DOHH2 (cell line): ENCODE results near the gene ITIH5.
A peak's percentile ranks its signal among the peaks of the same experiment; 100 is the strongest.

Experiments
- H3F3A ChIP-seq: fragments of 200-600 bp; sonication (generic), shearing (Covaris generic); 2 replicates; pipeline ENCODE4 v1.6.0; 2016; ENCODE audit warnings: antibody characterized with exemption, mild to moderate bottlenecking; ENCODE audit not compliant: control insufficient read depth, insufficient read depth
- H3K27ac ChIP-seq: fragments of 200-600 bp; sonication (generic); 2 replicates; pipeline ENCODE4 v1.5.1; 2014; ENCODE audit warnings: low read depth, mild to moderate bottlenecking, low read length, moderate library complexity
- H3K27me3 ChIP-seq: fragments of 200-600 bp; sonication (generic); 2 replicates; pipeline ENCODE4 v1.6.1; 2014; ENCODE audit warnings: mild to moderate bottlenecking, low read length, mixed read lengths; ENCODE audit not compliant: control insufficient read depth
- H3K36me3 ChIP-seq: fragments of 200-600 bp; sonication (generic); 2 replicates; pipeline ENCODE4 v1.6.1; 2014; ENCODE audit warnings: mild to moderate bottlenecking, low read length, moderate library complexity, mixed read lengths; ENCODE audit not compliant: control insufficient read depth
- H3K4me1 ChIP-seq: fragments of 200-600 bp; sonication (generic); 2 replicates; pipeline ENCODE4 v1.6.1; 2014; ENCODE audit warnings: mild to moderate bottlenecking, low read length, mixed read lengths; ENCODE audit not compliant: control insufficient read depth
- H3K4me2 ChIP-seq: fragments of 200-600 bp; sonication (generic); 2 replicates; pipeline ENCODE4 v1.6.0; 2014; ENCODE audit warnings: mild to moderate bottlenecking, low read length, moderate library complexity
- H3K4me3 ChIP-seq: fragments of 200-600 bp; sonication (generic); 2 replicates; pipeline ENCODE4 v1.5.1; 2014; ENCODE audit warnings: mild to moderate bottlenecking, low read length, mixed read lengths
- H3K79me2 ChIP-seq: fragments of 200-600 bp; sonication (generic); 2 replicates; pipeline ENCODE4 v1.6.1; 2014; ENCODE audit warnings: mild to moderate bottlenecking, low read length, mixed read lengths; ENCODE audit not compliant: control insufficient read depth
- H3K9me2 ChIP-seq: fragments of 200-600 bp; sonication (generic); replicated peaks from 2 replicates; pipeline ENCODE4 v1.6.1; 2014; ENCODE audit warnings: mild to moderate bottlenecking, low read length, mixed read lengths; ENCODE audit not compliant: control insufficient read depth
- H3K9me3 ChIP-seq: fragments of 200-600 bp; sonication (generic); 2 replicates; pipeline ENCODE4 v1.6.1; 2014; ENCODE audit warnings: antibody characterized with exemption, low read length, mixed read lengths; ENCODE audit not compliant: control insufficient read depth, insufficient read depth
- H4K20me1 ChIP-seq: fragments of 200-600 bp; sonication (generic); 2 replicates; pipeline ENCODE4 v1.6.0; 2014; ENCODE audit warnings: low read depth, mild to moderate bottlenecking, antibody characterized with exemption, low read length, moderate library complexity; ENCODE audit not compliant: control insufficient read depth, insufficient read depth
- CTCF ChIP-seq: fragments of 200-600 bp; sonication (generic); IDR thresholded peaks from one replicate; pipeline ENCODE4 v1.5.1; 2014; ENCODE audit warnings: antibody characterized with exemption, mild to moderate bottlenecking, low read depth, low read length; ENCODE audit not compliant: poor library complexity, severe bottlenecking
- EZH2phosphoT487 ChIP-seq: fragments of 200-600 bp; sonication (generic); IDR thresholded peaks from 2 replicates; pipeline ENCODE4 v1.6.1; 2017; ENCODE audit warnings: borderline replicate concordance, mild to moderate bottlenecking, antibody characterized with exemption, low read length, moderate library complexity, mixed read lengths

The ITIH5 gene

GRCh38 chr10:7513936-7514335 is 152.8 kb downstream of the ITIH5 start:
- Histone ChIP-seq H3K9me2 (no peaks in the 10 kb centered on the region), H3K79me2 (no peaks in the 10 kb centered on the region), H3K4me2 (no peak overlapping the region), H3K36me3 (peaks cover 2% of the 10 kb centered on the region; the same call in 1 of the 2 replicates), H3K4me3 (no peak overlapping the region), H3F3A (peaks cover 14% of the 10 kb centered on the region), H4K20me1 (no peaks in the 10 kb centered on the region), H3K27me3 (no peaks in the 10 kb centered on the region), H3K9me3 (peaks cover 15% of the 10 kb centered on the region), H3K4me1 (peaks cover 62% of the 10 kb centered on the region), H3K27ac (no peak overlapping the region)
- no peak for TF ChIP-seq EZH2phosphoT487
- TF ChIP-seq CTCF = no peak

GRCh38 chr10:7513455-7513854 is 153.3 kb downstream of the ITIH5 start:
- no peak overlapping the region for H3K4me2 ChIP-seq
- no peaks in the 10 kb centered on the region for H3K79me2 ChIP-seq
- no peak overlapping the region for H3K27ac ChIP-seq

GRCh38 chr10:7512487-7512886 is 154.3 kb downstream of the ITIH5 start:
- TF ChIP-seq CTCF (peak; percentile 19), EZH2phosphoT487 (no peak)
- Histone ChIP-seq H3K4me2 (peak overlapping the region; percentile 53), H3K9me2 (no peaks in the 10 kb centered on the region), H3K9me3 (peaks cover 15% of the 10 kb centered on the region), H3K4me3 (peak overlapping the region; percentile 31), H3K27ac (peak overlapping the region; percentile 65), H3K4me1 (peaks cover 66% of the 10 kb centered on the region), H3F3A (peaks cover 18% of the 10 kb centered on the region), H3K79me2 (no peaks in the 10 kb centered on the region), H3K36me3 (peaks cover 6% of the 10 kb centered on the region; the same call in 1 of the 2 replicates), H3K27me3 (no peaks in the 10 kb centered on the region), H4K20me1 (no peaks in the 10 kb centered on the region)

More at GRCh38 chr10:7513455-7513854, 153.3 kb downstream of the ITIH5 start:
- H3K9me3 ChIP-seq = peaks cover 15% of the 10 kb centered on the region
- H4K20me1 ChIP-seq = no peaks in the 10 kb centered on the region
- H3K4me3 ChIP-seq = no peak overlapping the region
- H3K4me1 ChIP-seq = peaks cover 65% of the 10 kb centered on the region
- H3F3A ChIP-seq = peaks cover 18% of the 10 kb centered on the region
- TF ChIP-seq EZH2phosphoT487 (no peak), CTCF (no peak)
- no peaks in the 10 kb centered on the region for H3K27me3 ChIP-seq
- H3K9me2 ChIP-seq = no peaks in the 10 kb centered on the region
- H3K36me3 ChIP-seq = peaks cover 6% of the 10 kb centered on the region; the same call in 1 of the 2 replicates

- no peak for TF ChIP-seq CTCF
- no peak for TF ChIP-seq EZH2phosphoT487
- Histone ChIP-seq H3K4me1 (peaks cover 74% of the 10 kb centered on the region), H3F3A (peaks cover 20% of the 10 kb centered on the region), H3K36me3 (peaks cover 6% of the 10 kb centered on the region; the same call in 1 of the 2 replicates), H4K20me1 (no peaks in the 10 kb centered on the region), H3K79me2 (no peaks in the 10 kb centered on the region), H3K27me3 (no peaks in the 10 kb centered on the region), H3K4me3 (no peak overlapping the region), H3K4me2 (no peak overlapping the region), H3K27ac (peak overlapping the region; percentile 65), H3K9me3 (peaks cover 15% of the 10 kb centered on the region), H3K9me2 (no peaks in the 10 kb centered on the region)
These were observed 155.2 kb downstream of the ITIH5 start for GRCh38 chr10:7511612-7512011.
